Left colon (tissue), 2 donors: ENCODE measurements around the gene HDAC9. TPM values are rescaled to one million over a fixed set of nuclear protein-coding genes. Genes with fewer than 3 reads are reported as not detected.

Experiments
- ATAC-seq: fragments of 200-7000 bp; cut with Tn5 transposase; one replicate; pipeline ENCODE4 v1.9.1; 2020; ENCODE audit warnings: mild to moderate bottlenecking, moderate library complexity
- DNase-seq, 2 donors: peaks; one replicate each; pipeline ENCODE4 v3.0.0-alpha.2; 2020
- intact Hi-C, 2 donors: fragments of 100-400 bp; cut with DNase I in 1 of 2; cut with micrococcal nuclease in 1 of 2; formaldehyde crosslinking; loops; one replicate each; pipeline versions ENCODE4 v1.11.2 to v1.14.0; 2022; cut with DNase I, micrococcal nuclease
- total RNA-seq, 2 donors: library from RNA; stranded (reverse); fragmentation: NEBNext Ultra II Directional; extraction: Animal tissue kit (Norgen Biotek cat#: 25700); gene quantifications; one replicate each; pipeline ENCODE4 v1.2.1, GENCODE V29; 2021
- donor health status: DM: no; HTN: no; CAD: no.
- donor health status: DM: yes; HTN: yes; CAD: no.

HDAC9 gene
- total RNA-seq, 2 donors from 2014 or later = 12.3 to 21.7 TPM

DNA sequence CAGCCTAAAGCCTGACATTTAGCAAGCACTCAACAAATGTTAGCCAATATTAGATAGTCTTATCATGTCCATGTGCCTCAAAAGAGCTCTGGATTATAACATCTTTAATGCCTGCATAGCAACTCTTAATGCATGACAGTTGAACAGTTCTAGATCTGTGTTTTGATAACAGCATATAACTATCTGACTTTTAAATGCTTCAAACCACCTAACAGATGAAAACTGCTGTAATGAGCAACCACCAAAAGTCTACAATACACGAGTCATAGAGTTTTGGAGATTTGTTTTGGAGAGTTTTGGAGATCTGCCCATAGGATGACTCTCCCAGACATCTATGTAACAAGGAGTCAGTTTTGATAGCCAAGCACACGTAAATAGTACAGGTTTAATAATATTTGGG lies 394.6 kb downstream of the HDAC9 start:
- intact Hi-C loops = no loop called here
- ATAC-seq = no peak
- DNase-seq = no peak

DNA sequence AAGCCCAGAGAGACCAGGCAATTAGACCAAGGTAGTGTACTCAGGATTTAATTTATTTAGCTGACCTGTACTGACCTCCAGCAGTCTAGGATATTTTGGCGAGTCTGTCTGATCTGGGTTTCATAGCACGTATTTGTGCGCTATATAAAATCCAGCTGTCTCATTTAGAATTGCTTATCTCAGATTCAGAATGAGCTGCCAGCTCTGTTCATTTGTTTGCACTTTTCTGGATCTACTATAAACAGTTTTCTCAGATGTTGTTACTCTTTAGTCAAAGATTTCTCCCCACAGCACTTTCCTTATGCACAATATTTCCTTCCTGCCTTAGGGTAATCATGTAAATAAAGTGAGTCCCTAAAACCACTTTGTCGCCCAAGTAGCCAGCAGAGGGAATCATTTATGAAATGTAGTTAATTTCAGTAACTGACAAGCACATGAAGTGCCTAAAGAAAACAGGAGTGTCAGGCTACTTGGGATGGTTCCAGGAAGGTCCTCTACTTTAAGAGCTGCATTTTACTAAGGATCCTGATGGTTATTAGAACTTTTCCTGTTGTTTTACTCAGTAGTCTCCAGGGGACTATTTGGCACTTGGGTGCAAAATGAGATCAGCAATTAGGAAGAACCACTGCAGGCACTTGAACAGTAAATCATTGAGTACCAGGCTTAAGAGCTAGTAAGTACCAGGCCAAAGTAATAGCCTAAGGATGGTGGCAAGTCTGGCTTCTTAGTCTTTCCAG lies 395.5 kb downstream of the HDAC9 start:
- DNase-seq = no peak
- intact Hi-C loops = no loop called here
- no peak for ATAC-seq

- ATAC-seq (no peak), DNase-seq (no peak)
- intact Hi-C loops = no loop called here
Observed at GRCh38 chr7:18893156-18893555, 397.6 kb downstream of the HDAC9 start.

DNA sequence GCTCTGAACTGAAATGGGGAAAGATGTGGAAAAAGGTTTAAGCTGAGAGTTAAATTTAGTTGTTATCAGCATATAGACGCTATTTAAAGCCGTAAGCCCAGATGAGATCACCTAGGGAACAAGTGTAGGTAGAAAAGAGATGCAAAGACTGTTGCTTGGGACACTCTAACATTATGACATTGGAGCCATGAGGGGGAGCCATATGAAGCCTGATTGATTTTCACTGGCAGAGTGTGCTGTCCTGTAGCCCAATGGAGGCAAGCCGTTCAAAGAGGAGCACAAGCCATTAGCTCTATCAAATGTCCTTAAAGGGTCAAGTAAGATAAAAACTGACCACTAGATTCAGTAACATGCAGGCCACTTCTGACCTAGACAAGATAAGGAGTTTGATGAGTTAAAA lies 398.6 kb downstream of the HDAC9 start:
- DNase-seq (no peak), ATAC-seq (no peak)
- intact Hi-C loops = no loop called here

GRCh38 chr7:18895456-18895855 lies 399.9 kb downstream of the HDAC9 start:
- ATAC-seq = no peak
- intact Hi-C loops = no loop called here
- no peak for DNase-seq

GRCh38 chr7:18896343-18896975 lies 400.9 kb downstream of the HDAC9 start:
- no peak for ATAC-seq
- DNase-seq = no peak
- intact Hi-C loops = no loop called here

DNA sequence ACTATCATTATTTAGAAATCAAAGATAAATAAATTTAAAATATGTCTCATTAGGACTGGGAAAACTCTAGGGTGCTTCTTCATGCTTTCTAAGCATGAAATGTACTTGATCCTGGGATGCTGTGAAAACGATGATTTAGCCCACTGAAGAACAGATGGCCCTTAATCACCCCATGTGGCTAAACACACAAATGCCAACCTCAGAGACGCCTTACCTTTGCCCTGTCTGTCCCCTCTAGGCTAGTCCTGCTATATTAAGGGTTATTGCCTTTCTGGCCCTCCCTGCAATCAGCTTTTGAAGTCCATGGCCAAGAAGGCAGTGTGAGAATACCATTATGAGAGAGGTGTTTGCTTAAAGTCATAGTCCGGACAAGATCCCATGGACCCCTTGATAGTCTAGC lies 404.7 kb downstream of the HDAC9 start:
- intact Hi-C loops = no loop called here
- DNase-seq = no peak

DNA sequence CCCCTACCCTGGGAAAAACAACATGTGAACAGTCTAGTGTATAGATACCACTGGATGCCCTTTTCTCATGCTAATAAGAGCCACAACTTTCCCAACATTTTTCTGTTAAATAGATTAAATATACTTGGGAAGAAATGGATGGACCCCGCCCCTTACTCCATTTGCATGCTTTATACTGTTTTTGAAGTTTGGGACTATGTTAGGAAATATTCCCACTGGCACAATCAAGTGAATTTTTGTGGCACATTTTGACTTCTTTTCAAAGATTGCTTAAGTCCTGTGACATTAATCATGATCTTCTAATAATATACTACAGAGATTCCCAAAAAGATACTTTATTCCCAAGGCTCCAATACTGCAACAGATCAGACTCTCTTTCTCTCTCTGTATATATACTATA lies 405.3 kb downstream of the HDAC9 start:
- ATAC-seq = no peak
- no peak for DNase-seq
- intact Hi-C loops = no loop called here

More for the DNA sequence above, 404.7 kb downstream of the HDAC9 start:
- ATAC-seq = no peak

- DNase-seq (no peak), ATAC-seq (no peak)
- intact Hi-C loops = no loop called here
Observed at GRCh38 chr7:18901351-18901750, 405.8 kb downstream of the HDAC9 start.

DNA sequence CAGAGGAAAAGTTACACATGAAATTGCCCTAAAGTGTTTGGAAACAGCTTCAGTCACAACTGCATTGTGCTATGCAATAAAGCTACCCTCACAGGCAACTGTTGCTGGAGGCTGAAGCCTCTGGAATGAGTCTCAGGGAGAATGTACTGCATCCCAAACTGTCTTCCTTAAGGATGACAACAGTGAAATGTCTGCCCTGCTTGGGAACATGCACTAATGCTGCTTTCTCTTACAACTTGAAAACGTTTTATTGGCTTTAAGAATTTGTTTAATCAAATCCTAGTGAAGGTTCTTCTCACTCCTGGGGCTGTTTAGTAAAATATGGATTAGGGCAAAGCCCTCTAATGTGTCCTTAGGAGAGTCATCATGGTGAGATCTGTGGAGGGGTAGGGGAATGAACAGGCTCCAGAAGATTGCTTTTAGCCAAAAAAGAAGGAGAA lies 406.5 kb downstream of the HDAC9 start:
- DNase-seq = no peak
- no peak for ATAC-seq
- intact Hi-C loops = no loop called here

DNA sequence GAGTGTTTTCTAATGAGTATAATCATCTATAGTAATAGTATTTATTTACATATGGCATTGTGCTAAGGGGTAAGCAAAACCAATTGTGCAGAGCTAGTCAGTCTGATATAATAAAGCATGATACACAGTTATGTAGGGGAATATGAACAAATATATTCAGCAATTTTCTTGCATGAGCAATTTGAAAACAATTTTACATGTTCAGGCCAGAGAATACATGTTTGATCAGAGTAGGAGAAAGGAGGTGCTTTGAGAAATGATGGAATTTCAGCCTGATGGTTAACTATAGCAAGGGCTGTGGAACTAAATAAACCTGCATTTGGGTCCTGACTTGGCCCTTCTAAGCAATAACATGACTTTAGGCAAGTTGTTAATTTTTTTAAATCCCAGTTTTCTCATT lies 407.3 kb downstream of the HDAC9 start:
- intact Hi-C loops = no loop called here
- DNase-seq (no peak), ATAC-seq (no peak)

- ATAC-seq (no peak), DNase-seq (no peak)
- intact Hi-C loops = no loop called here
Observed at GRCh38 chr7:18903695-18904094, 408.1 kb downstream of the HDAC9 start.

GRCh38 chr7:18905316-18905943 lies 409.9 kb downstream of the HDAC9 start:
- ATAC-seq (no peak), DNase-seq (no peak)
- intact Hi-C loops = no loop called here

DNA sequence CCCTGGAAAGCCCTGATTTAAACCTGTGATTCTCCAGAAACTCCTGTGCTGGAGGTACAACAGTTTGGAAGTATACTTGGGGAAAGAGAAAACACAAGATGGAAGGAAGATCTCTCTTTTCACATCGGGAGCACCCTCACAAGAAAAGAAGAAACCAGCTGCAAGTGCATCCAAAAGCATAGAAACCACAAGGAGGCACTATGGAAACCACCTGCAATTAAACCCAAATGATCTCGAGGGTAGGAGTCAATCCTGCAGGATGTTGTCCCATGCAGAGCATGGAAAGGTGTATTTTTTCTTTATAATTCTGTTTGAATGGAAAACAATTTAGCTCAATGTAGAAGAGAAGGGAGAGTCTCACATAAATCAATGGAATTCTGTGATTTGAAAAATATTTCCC lies 411.4 kb downstream of the HDAC9 start:
- ATAC-seq = no peak
- DNase-seq = no peak
- intact Hi-C loops = no loop called here

DNA sequence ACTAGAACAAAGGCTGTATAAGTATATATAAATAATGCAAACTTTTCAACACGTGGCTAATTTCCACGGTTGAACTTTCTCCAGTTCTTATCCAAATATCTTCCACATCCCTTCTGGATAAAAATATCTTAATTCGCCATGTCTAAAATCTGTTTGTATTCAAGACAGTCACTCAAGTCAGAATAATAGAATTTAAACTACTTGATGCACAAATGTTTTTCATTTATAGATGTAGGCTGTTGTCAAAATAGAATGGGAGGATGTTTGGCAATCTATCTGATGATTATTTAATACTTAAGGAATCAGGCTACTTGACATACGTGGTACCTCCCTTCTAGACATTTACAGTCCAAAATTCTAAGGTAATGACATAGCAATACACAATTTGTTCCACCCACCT lies 417.6 kb downstream of the HDAC9 start:
- DNase-seq = no peak
- no peak for ATAC-seq
- intact Hi-C loops = no loop called here

GRCh38 chr7:18916826-18917225 lies 421.3 kb downstream of the HDAC9 start:
- DNase-seq = no peak
- no peak for ATAC-seq
- intact Hi-C loops = no loop called here

DNA sequence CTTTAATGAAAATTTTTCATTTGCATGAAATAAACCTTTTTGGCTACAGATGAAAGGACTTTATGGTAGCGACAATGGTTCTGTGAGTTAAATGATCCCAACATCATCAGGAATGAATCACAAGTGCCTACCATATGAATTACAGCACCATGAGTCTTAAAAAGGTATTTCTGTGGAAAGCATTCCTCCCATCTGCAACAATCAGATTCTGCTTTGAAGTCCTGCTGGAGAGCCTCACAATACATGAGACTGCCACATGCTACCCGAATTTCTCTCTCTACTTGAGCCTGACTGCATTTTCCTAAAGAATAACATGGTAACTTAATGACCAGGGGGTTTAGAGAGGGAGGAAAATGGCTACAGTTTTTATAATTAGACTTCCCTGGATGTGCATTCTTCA lies 431.6 kb downstream of the HDAC9 start:
- DNase-seq (no peak), ATAC-seq (no peak)
- intact Hi-C loops = no loop called here

DNA sequence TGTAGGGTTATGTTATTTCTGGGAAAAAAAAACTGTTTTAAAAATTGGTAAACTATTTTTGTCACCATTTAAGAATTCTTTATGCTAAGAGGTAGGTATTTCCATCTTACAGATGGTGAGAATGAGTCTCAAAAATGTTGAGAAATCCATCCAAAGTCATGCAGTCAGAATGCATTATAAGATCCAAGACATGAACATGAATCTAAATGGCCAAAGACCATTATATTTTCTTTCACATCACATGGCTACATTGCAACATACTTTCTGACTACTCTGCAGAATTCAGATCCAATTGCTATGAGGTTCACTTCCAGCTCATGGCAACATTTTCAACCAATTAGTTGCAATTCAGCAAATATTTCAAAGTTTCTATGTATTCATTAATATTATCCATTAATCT lies 440.7 kb downstream of the HDAC9 start:
- DNase-seq (no peak), ATAC-seq (no peak)
- intact Hi-C loops = no loop called here

DNA sequence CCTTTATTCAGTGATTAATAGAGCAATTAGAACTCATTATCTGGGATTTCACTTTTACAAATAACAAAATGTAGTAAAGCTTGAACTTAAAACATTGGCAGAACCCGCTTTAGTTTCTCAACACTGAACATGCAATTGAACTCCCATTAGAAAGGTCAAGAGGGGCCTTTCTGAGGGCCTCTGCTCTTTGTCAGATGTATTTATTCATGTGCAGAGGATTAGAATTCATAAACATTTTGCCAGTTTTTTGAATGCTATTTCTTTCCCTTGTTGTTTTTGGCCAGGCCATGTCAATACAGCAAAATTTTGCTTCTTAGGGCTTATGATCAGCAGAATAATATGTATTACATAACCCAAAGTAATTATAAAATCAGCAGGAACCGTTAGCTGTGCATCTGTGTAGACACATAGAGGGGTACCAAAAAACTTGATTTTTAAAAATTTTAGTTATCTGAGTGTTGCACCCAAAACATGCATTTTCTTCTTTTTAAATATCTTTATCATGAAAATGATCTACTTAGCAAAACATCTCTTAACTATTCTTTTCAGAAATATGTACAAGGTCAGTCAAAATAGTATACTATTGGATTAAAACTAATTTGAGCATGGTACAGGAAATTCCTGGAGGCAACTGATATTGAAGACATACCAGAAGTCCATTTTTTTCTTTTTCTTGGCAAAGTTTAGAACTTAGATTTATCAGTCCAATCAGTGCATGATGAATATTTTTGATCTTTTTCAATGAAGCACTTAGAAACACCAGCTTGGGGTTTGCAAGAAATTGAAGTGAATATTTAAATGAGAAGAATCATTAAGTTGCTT lies 444.4 kb downstream of the HDAC9 start:
- DNase-seq = no peak
- intact Hi-C loops = no loop called here

More for the DNA sequence above, 444.4 kb downstream of the HDAC9 start:
- ATAC-seq = no peak
